H1 (cell line): Measurements from ENCODE around the gene EXOSC7. TPM values are rescaled to one million over a fixed set of nuclear protein-coding genes. Genes with fewer than 3 reads are reported as not detected.

Source experiments
- CTCF ChIA-PET: fragments of 300-600 bp; sonication (Branson Sonifier 250); formaldehyde crosslinking; loops from one replicate; lab custom pipeline; 2021; ENCODE audit not compliant: partially characterized antibody; lab: Charles Lee
- POLR2A ChIA-PET: fragments of 300-600 bp; sonication (Branson Sonifier 250); formaldehyde crosslinking; loops from one replicate; lab custom pipeline; 2021; ENCODE audit warnings: inconsistent platforms; ENCODE audit not compliant: partially characterized antibody; lab: Charles Lee
- DNase-seq, 2 experiments: peaks; one replicate each; pipeline versions ENCODE4 v3.0.0 to v3.0.0-alpha.2; 2010 to 2022; ENCODE audit warnings: low spot score in 2 of 2, low read depth in 1 of 2, mixed read lengths in 1 of 2
- FAIRE-seq: peaks from 2 replicates; lab custom pipeline; 2011; peaks lifted over from hg19 to GRCh38; lab: Jason Lieb, UNC
- H2AFZ ChIP-seq: 2 replicates; pipeline ENCODE4 v1.8.1; 2012; ENCODE audit warnings: low read length, inconsistent platforms
- H2AK5ac ChIP-seq: 2 replicates; pipeline ENCODE4 v1.6.1; 2013; ENCODE audit warnings: low read depth, low read length
- H2BK120ac ChIP-seq: replicated peaks from 2 replicates; pipeline ENCODE3; 2013; ENCODE audit warnings: low read depth, low read length, inconsistent platforms
- H2BK12ac ChIP-seq: 2 replicates; pipeline ENCODE4 v1.6.1; 2013; ENCODE audit warnings: low read depth, low read length
- H2BK15ac ChIP-seq: 2 replicates; pipeline ENCODE4 v1.6.1; 2013; ENCODE audit warnings: low read length
- H2BK20ac ChIP-seq: 2 replicates; pipeline ENCODE4 v1.6.1; 2013; ENCODE audit warnings: low read length
- H2BK5ac ChIP-seq: 2 replicates; pipeline ENCODE4 v1.6.1; 2013; ENCODE audit warnings: low read depth, low read length
- H3K14ac ChIP-seq: 2 replicates; pipeline ENCODE4 v1.6.1; 2013; ENCODE audit warnings: inconsistent platforms; ENCODE audit not compliant: insufficient read length
- H3K18ac ChIP-seq: 2 replicates; pipeline ENCODE4 v1.6.1; 2013; ENCODE audit warnings: low read length; ENCODE audit errors: extremely low read depth
- H3K23ac ChIP-seq: 2 replicates; pipeline ENCODE4 v1.6.1; 2013; ENCODE audit warnings: inconsistent platforms; ENCODE audit not compliant: insufficient read length
- H3K23me2 ChIP-seq: 2 replicates; pipeline ENCODE4 v1.6.1; 2013; ENCODE audit warnings: low read depth, low read length
- H3K27ac ChIP-seq: 2 replicates; pipeline ENCODE4 v1.6.1; 2011; ENCODE audit warnings: low read depth, low read length, inconsistent platforms
- H3K27me3 ChIP-seq, 4 experiments: replicated peaks in 1 of 4; 1 replicate in 1 of 4; 2 replicates in 3 of 4; pipeline versions ENCODE4 v1.6.1 to v1.8.1; 2011 to 2013; ENCODE audit warnings: low read length in 3 of 4, mild to moderate bottlenecking in 3 of 4, inconsistent platforms in 2 of 4, mixed read lengths in 2 of 4, moderate library complexity in 1 of 4; ENCODE audit not compliant: control insufficient read depth in 3 of 4, insufficient read depth in 3 of 4; ENCODE audit errors: extremely low read depth in 1 of 4
- H3K36me3 ChIP-seq, 4 experiments: 2 replicates each; pipeline versions ENCODE4 v1.6.1 to v1.8.1; 2011 to 2013; ENCODE audit warnings: mild to moderate bottlenecking in 4 of 4, low read length in 3 of 4, moderate library complexity in 2 of 4, control low read depth in 1 of 4, inconsistent platforms in 1 of 4; ENCODE audit not compliant: insufficient read depth in 4 of 4, control insufficient read depth in 2 of 4
- H3K4ac ChIP-seq: replicated peaks from 2 replicates; pipeline ENCODE3; 2013; ENCODE audit warnings: low read length, low read depth, mixed read lengths, inconsistent platforms; ENCODE audit not compliant: insufficient read length
- H3K4me1 ChIP-seq, 4 experiments: replicated peaks in 1 of 4; 1 replicate in 1 of 4; 2 replicates in 3 of 4; pipeline versions ENCODE4 v1.6.1 to v1.8.1; 2011 to 2013; ENCODE audit warnings: low read length in 3 of 4, inconsistent platforms in 2 of 4, mixed read lengths in 1 of 4; ENCODE audit not compliant: insufficient read depth in 4 of 4, control insufficient read depth in 3 of 4
- H3K4me2 ChIP-seq, 2 experiments: 2 replicates each; pipeline versions ENCODE4 v1.6.1 to v1.8.1; 2011 to 2013; ENCODE audit warnings: low read depth in 2 of 2, low read length in 2 of 2, control low read depth in 1 of 2, inconsistent platforms in 1 of 2, mild to moderate bottlenecking in 1 of 2; ENCODE audit not compliant: insufficient read depth in 1 of 2
- H3K4me3 ChIP-seq, 4 experiments: fragments of 200-600, 300-600 bp in 1 of 4; sonication (generic), shearing (Covaris generic), sonication (Bioruptor Twin) in 1 of 4; 2 replicates each; pipeline versions ENCODE4 v1.5.1 to v1.8.1; 2011 to 2016; ENCODE audit warnings: low read length in 4 of 4, low read depth in 3 of 4, control low read depth in 2 of 4, inconsistent platforms in 2 of 4, mild to moderate bottlenecking in 2 of 4, mixed read lengths in 1 of 4, moderate library complexity in 1 of 4; ENCODE audit not compliant: insufficient read depth in 2 of 4; ENCODE audit errors: extremely low read depth in 1 of 4
- H3K56ac ChIP-seq: replicated peaks from 2 replicates; pipeline ENCODE3; 2013; ENCODE audit warnings: low read depth, mild to moderate bottlenecking, mixed read lengths, low read length, inconsistent platforms; ENCODE audit not compliant: insufficient read length
- H3K79me1 ChIP-seq: 2 replicates; pipeline ENCODE4 v1.6.1; 2013; ENCODE audit warnings: low read depth, low read length, control low read depth
- H3K79me2 ChIP-seq, 2 experiments: 2 replicates each; pipeline versions ENCODE4 v1.6.1 to v1.8.1; 2012 to 2013; ENCODE audit warnings: low read length in 2 of 2, mild to moderate bottlenecking in 2 of 2, inconsistent platforms in 1 of 2; ENCODE audit not compliant: insufficient read depth in 2 of 2, control insufficient read depth in 1 of 2
- H3K9ac ChIP-seq, 4 experiments: replicated peaks in 1 of 4; 1 replicate in 1 of 4; 2 replicates in 3 of 4; pipeline versions ENCODE4 v1.6.1 to v1.8.1; 2011 to 2013; ENCODE audit warnings: low read depth in 3 of 4, low read length in 3 of 4, control low read depth in 2 of 4, mild to moderate bottlenecking in 2 of 4, moderate library complexity in 2 of 4, inconsistent platforms in 1 of 4; ENCODE audit errors: extremely low read depth in 1 of 4
- H3K9me3 ChIP-seq, 2 experiments: 2 replicates each; pipeline versions ENCODE4 v1.6.1 to v1.8.1; 2012 to 2013; ENCODE audit warnings: mild to moderate bottlenecking in 2 of 2, moderate library complexity in 2 of 2, control low read depth in 1 of 2, inconsistent platforms in 1 of 2, low read depth in 1 of 2, low read length in 1 of 2, mixed read lengths in 1 of 2; ENCODE audit not compliant: insufficient read depth in 2 of 2
- H4K20me1 ChIP-seq, 2 experiments: replicated peaks in 1 of 2; 2 replicates each; pipeline versions ENCODE3 to v1.8.1; 2011 to 2013; ENCODE audit warnings: inconsistent platforms in 2 of 2, low read length in 2 of 2, mild to moderate bottlenecking in 1 of 2; ENCODE audit not compliant: insufficient read depth in 2 of 2, control insufficient read depth in 1 of 2
- H4K5ac ChIP-seq: 2 replicates; pipeline ENCODE4 v1.6.1; 2013; ENCODE audit warnings: low read length, low read depth, mixed read lengths, inconsistent platforms; ENCODE audit not compliant: insufficient read length
- H4K8ac ChIP-seq: 2 replicates; pipeline ENCODE4 v1.8.0; 2013; ENCODE audit warnings: mild to moderate bottlenecking, moderate library complexity, low read length, inconsistent platforms; ENCODE audit not compliant: insufficient read depth; ENCODE audit errors: extremely low read depth
- H4K91ac ChIP-seq: replicated peaks from 2 replicates; pipeline ENCODE3; 2013; ENCODE audit warnings: low read length, mixed read lengths, inconsistent platforms; ENCODE audit not compliant: insufficient read length
- ASH2L ChIP-seq: fragments of 200-600, 300-600 bp; sonication (generic); IDR thresholded peaks from one replicate; pipeline ENCODE4 v1.7.1; 2017; ENCODE audit warnings: low read length
- CHD1 ChIP-seq: IDR thresholded peaks from 2 replicates; pipeline ENCODE4 v1.6.1; 2012; ENCODE audit warnings: low read depth, low read length, improper control_type of control experiment
- CHD2 ChIP-seq: IDR thresholded peaks from 2 replicates; pipeline ENCODE4 v1.6.1; 2012; ENCODE audit warnings: low read length, improper control_type of control experiment
- POLR2A ChIP-seq, 2 experiments: IDR thresholded peaks; 1 replicate in 1 of 2; 2 replicates in 1 of 2; pipeline ENCODE4 v1.6.1; 2011; ENCODE audit warnings: low read depth in 2 of 2, low read length in 2 of 2, mild to moderate bottlenecking in 2 of 2; ENCODE audit errors: control extremely low read depth in 1 of 2
- RNF2 ChIP-seq: fragments of 200-900, 300-1000 bp; sonication (generic); IDR thresholded peaks from 2 replicates; pipeline ENCODE4 v1.7.1; 2016; ENCODE audit warnings: borderline replicate concordance, low read depth, mild to moderate bottlenecking, antibody characterized with exemption, low read length; ENCODE audit not compliant: poor library complexity, severe bottlenecking; ENCODE audit errors: missing control alignments
- RXRA ChIP-seq: IDR thresholded peaks from 2 replicates; pipeline ENCODE4 v1.6.1; 2011; ENCODE audit warnings: low read depth, mild to moderate bottlenecking, low read length, moderate library complexity; ENCODE audit not compliant: insufficient read depth
- SIN3A ChIP-seq, 2 experiments: IDR thresholded peaks in 1 of 2; conservative IDR thresholded peaks in 1 of 2; 2 replicates each; pipeline ENCODE4 v1.6.1; 2011 to 2012; ENCODE audit warnings: low read length in 2 of 2, improper control_type of control experiment in 1 of 2, low read depth in 1 of 2, mild to moderate bottlenecking in 1 of 2
- SIRT6 ChIP-seq: IDR thresholded peaks from one replicate; pipeline ENCODE4 v1.7.1; 2012; ENCODE audit warnings: low read length, inconsistent platforms
- SIX5 ChIP-seq: IDR thresholded peaks from 2 replicates; pipeline ENCODE4 v1.6.1; 2011; ENCODE audit warnings: mild to moderate bottlenecking, low read depth, low read length
- SP4 ChIP-seq: IDR thresholded peaks from 2 replicates; pipeline ENCODE4 v1.6.1; 2012; ENCODE audit warnings: low read length, inconsistent platforms
- TAF7 ChIP-seq: optimal IDR thresholded peaks from 2 replicates; pipeline ENCODE3; 2011; ENCODE audit warnings: low read depth, mild to moderate bottlenecking, inconsistent platforms, low read length, moderate library complexity, borderline replicate concordance
- WGBS, 2 experiments: shearing (Covaris generic) in 1 of 2; methylation state at CpG; one replicate each; pipeline versions ENCODE4 v1.1.6 to v1.1.7; 2013 to 2015; ENCODE audit warnings: low lambda C conversion rate in 2 of 2, mixed read lengths in 2 of 2, inconsistent platforms in 1 of 2, low coverage in 1 of 2, missing lambda C conversion rate in 1 of 2; ENCODE audit not compliant: insufficient replicate concordance in 2 of 2, insufficient coverage in 1 of 2, insufficient read length in 1 of 2; ENCODE audit errors: extremely low coverage in 1 of 2, missing lambda C conversion rate in 1 of 2; 5-methylcytosine and 5-hydroxymethylcytosine counted together
- polyA plus RNA-seq, 7 experiments: library from polyadenylated mRNA; depleted of rRNA in 3 of 7; stranded (reverse) in 5 of 7; unstranded in 2 of 7; fragments of >200 nt in 5 of 7; fragments of 200-250 nt in 2 of 7; gene quantifications; 1 replicate in 5 of 7; 2 replicates in 1 of 7; 4 replicates in 1 of 7; pipeline versions ENCODE4 v1.2.1 to v1.2.3, GENCODE V29; 2011 to 2013; ENCODE audit warnings: missing spikeins in 2 of 7, mixed read lengths in 2 of 7
- total RNA-seq: library from RNA; stranded (reverse); fragmentation: NEBNext Ultra II Directional; extraction: Animal tissue kit (Norgen Biotek cat#: 25700); gene quantifications from 2 replicates; pipeline ENCODE4 v1.2.1, GENCODE V29; 2021

EXOSC7 gene
- total and polyA plus RNA-seq, 2 of the 8 experiments (the other 6 are each of a cell fraction or from before 2014, with no cell fraction given) = 92.7 to 94.5 TPM

GRCh38 chr3:45054196-45054857, 78.3 kb downstream of the EXOSC7 start:
- peaks cover 10 to 38% (median 35%) of the 10 kb centered on the region in 4 experiments for H3K27me3 ChIP-seq
- no peak overlapping the region for H2BK5ac ChIP-seq
- DNase-seq (no peak), FAIRE-seq (no peak)
- H3K23me2 ChIP-seq = no peaks in the 10 kb centered on the region
- H4K91ac ChIP-seq = no peak overlapping the region
- no peaks in the 10 kb centered on the region for H3K36me3 ChIP-seq
- H2BK120ac ChIP-seq = no peak overlapping the region
- H4K5ac ChIP-seq = no peak overlapping the region
- H3K4ac ChIP-seq = no peak overlapping the region
- H4K20me1 ChIP-seq = peaks cover 0 to 2% of the 10 kb centered on the region in 2 experiments
- no peak overlapping the region for H3K14ac ChIP-seq
- no peak overlapping the region for H2BK20ac ChIP-seq
- H3K79me1 ChIP-seq = no peaks in the 10 kb centered on the region
- peaks cover 0 to 2% (median 1%) of the 10 kb centered on the region in 4 experiments; a peak in 4 of 7 replicates for H3K4me1 ChIP-seq
- WGBS, 2 experiments = 86% methylated on average over 3 of the region's 3 CpGs; no CpG with 5 or more reads in 1 of the 2 experiments
- no peak overlapping the region for H3K9ac ChIP-seq
- CTCF ChIA-PET = interaction anchor here (0.6 to 14.6 kb wide), 8 partner anchors 13 to 521 kb away, joined by 3 to 263 read pairs (median 4); no protein-coding TSS in a partner anchor
- no peaks in the 10 kb centered on the region for H3K9me3 ChIP-seq
- H3K56ac ChIP-seq = no peak overlapping the region
- H3K23ac ChIP-seq = no peak overlapping the region
- H3K18ac ChIP-seq = no peak overlapping the region
- H3K4me2 ChIP-seq = no peak overlapping the region
- no peaks in the 10 kb centered on the region for H3K79me2 ChIP-seq
- TF ChIP-seq RXRA = no peak
- no peak for TF ChIP-seq TAF7
- TF ChIP-seq RNF2 = no peak
- no peak for TF ChIP-seq SP4
- no peak for TF ChIP-seq CHD1
- TF ChIP-seq CHD2 = no peak
- TF ChIP-seq ASH2L = no peak
- no peak for TF ChIP-seq POLR2A (IDR thresholded peaks at IDR 0.05; ENCODE audit: control extremely low read depth in 1 of 2, low read depth in 2 of 2, low read length in 2 of 2)
- no peak for TF ChIP-seq SIX5
- TF ChIP-seq SIRT6 = no peak
- TF ChIP-seq SIN3A (conservative IDR thresholded peaks at IDR 0.05 in 1 of 2, IDR thresholded peaks at IDR 0.05 in 1 of 2; ENCODE audit: low read depth in 1 of 2, low read length in 2 of 2) = no peak
- no peak overlapping the region for H2BK15ac ChIP-seq
- no peak overlapping the region for H3K27ac ChIP-seq
- no peak overlapping the region for H2AFZ ChIP-seq
- POLR2A ChIA-PET = no interaction called here
- no peak overlapping the region for H3K4me3 ChIP-seq
- no peak overlapping the region for H2BK12ac ChIP-seq
- no peak overlapping the region for H2AK5ac ChIP-seq
- no peak overlapping the region for H4K8ac ChIP-seq
